Neural progenitor cell (in vitro differentiated cells): Measurements from ENCODE around the gene SPOCK1.

ENCODE experiments used
- EZH2 ChIP-seq: fragments of 200-600 bp; sonication (generic); IDR thresholded peaks from 2 replicates; pipeline ENCODE4 v1.6.1; 2017; ENCODE audit warnings: antibody characterized with exemption, mild to moderate bottlenecking, moderate library complexity
- EZH2phosphoT487 ChIP-seq: fragments of 200-600 bp; sonication (generic); IDR thresholded peaks from 2 replicates; pipeline ENCODE4 v1.6.1; 2017; ENCODE audit warnings: antibody characterized with exemption
- TF ChIP-seq, protein P1 (sequence below): fragments of 200-600 bp; sonication (generic); IDR thresholded peaks from 2 replicates; pipeline ENCODE4 v1.5.1; 2017; ENCODE audit warnings: antibody characterized with exemption, mild to moderate bottlenecking

DNA sequence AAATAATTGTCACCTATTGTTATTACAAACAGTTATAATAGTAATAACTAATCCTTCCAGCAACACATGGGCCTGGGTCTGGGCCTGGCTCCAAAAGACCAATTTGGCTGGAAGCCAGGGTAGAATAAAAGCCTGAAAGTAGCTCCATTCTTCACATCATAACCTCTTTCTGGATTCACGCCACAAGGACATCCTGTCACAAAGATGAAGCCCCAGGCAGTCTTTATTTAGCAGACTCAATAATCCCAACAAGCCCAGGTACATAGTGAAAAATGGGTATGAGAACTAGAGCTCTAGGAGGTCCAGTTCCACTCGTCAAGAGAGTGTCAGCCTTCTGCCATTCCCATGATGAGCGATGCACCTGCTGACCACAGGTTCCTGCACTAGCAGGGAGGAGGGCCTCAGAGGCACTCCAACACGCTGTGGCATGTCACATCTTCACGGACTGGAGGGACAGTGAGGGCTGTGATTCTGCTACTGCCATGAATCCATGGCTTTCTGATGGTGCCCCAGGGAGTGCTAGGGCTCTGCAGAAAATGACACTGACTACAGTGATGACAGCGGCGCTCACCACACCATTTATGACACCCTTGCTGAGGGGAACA, 124.9 kb downstream of the SPOCK1 start:
- TF ChIP-seq, protein P1, sequence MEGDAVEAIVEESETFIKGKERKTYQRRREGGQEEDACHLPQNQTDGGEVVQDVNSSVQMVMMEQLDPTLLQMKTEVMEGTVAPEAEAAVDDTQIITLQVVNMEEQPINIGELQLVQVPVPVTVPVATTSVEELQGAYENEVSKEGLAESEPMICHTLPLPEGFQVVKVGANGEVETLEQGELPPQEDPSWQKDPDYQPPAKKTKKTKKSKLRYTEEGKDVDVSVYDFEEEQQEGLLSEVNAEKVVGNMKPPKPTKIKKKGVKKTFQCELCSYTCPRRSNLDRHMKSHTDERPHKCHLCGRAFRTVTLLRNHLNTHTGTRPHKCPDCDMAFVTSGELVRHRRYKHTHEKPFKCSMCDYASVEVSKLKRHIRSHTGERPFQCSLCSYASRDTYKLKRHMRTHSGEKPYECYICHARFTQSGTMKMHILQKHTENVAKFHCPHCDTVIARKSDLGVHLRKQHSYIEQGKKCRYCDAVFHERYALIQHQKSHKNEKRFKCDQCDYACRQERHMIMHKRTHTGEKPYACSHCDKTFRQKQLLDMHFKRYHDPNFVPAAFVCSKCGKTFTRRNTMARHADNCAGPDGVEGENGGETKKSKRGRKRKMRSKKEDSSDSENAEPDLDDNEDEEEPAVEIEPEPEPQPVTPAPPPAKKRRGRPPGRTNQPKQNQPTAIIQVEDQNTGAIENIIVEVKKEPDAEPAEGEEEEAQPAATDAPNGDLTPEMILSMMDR = no peak
- TF ChIP-seq EZH2phosphoT487 = no peak
- no peak for TF ChIP-seq EZH2
